ENCODE data around the gene CROCC. TPM values are rescaled to one million over a fixed set of nuclear protein-coding genes. Genes with fewer than 3 reads are reported as not detected.

The CROCC gene
- total RNA-seq, 1 donor from 2014 or later: 51.5 TPM

DNA sequence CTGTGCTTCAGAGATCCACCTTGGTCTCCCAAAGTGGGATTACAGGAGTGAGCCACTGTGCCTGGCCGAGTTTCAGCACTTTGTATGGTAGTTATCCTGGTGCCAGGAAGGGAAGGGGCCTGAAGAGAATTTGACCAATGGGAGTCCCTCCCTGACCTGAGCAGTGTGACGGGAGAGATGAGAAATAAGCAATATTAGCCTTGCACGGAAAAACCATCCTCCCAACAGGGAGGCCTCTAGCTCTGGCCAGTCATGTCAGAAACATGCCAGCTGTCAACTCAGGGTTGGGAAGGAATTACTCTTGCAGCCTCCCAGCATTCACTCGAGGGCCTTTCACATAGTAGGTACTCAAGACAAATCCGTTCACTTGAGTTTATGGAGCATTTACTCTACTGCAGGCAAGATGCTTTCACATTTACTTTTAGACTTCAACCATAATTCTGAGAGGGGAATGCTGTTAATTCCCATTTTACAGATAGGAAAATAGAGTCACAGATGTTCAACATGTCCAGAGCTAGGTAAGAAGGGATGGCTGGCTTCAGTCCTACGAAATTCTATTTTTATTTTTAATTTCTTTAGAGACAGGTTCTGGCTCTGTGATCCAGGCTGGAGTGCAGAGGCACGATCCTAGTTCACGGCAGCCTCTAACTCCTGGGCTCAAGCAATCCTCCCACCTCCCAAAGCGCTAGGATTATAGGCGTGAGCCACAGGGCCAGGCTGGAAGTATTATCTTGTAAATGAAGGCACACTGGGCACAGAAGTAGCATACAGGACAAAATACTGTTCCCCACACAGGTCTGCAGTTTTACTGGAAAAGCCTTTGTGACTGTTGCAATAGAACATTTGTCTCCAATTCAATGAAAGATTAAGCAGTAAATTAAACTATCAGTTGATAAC lies 93.2 kb downstream of the CROCC start:
- Mint-ChIP-seq H3K27me3 (peaks cover 6% of the 10 kb centered on the region), H3K27ac (no peak overlapping the region), H3K9me3 (ENCODE audit: low read depth) (no peaks in the 10 kb centered on the region), H3K36me3 (ENCODE audit: insufficient read depth) (peaks cover 11% of the 10 kb centered on the region), H3K4me3 (ENCODE audit: low read depth) (no peak overlapping the region), H3K4me1 (ENCODE audit: low read depth) (peaks cover 15% of the 10 kb centered on the region)
- TF ChIP-seq, protein P1, sequence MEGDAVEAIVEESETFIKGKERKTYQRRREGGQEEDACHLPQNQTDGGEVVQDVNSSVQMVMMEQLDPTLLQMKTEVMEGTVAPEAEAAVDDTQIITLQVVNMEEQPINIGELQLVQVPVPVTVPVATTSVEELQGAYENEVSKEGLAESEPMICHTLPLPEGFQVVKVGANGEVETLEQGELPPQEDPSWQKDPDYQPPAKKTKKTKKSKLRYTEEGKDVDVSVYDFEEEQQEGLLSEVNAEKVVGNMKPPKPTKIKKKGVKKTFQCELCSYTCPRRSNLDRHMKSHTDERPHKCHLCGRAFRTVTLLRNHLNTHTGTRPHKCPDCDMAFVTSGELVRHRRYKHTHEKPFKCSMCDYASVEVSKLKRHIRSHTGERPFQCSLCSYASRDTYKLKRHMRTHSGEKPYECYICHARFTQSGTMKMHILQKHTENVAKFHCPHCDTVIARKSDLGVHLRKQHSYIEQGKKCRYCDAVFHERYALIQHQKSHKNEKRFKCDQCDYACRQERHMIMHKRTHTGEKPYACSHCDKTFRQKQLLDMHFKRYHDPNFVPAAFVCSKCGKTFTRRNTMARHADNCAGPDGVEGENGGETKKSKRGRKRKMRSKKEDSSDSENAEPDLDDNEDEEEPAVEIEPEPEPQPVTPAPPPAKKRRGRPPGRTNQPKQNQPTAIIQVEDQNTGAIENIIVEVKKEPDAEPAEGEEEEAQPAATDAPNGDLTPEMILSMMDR (IDR thresholded peaks at IDR 0.05; ENCODE audit: unreplicated experiment): no peak
- DNase-seq (ENCODE audit: low spot score, unreplicated experiment): no peak

DNA sequence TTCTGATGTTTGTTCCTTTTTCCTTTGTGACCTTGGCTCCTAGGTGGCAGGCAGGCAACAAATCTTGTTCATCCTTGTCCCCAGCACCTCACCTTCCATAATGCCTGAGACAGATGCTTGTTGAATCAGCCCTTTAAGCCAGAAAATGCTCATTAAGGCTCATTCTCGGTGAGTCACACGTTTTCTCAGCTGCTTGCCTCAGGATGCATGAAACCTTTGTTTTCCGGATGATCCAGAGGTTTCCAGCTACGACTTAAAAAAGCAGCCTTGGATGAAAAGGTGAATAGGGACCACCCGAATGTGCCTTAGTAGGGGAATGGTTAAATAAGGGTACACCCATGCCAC lies 94.6 kb downstream of the CROCC start:
- Mint-ChIP-seq H3K27me3 (peaks cover 6% of the 10 kb centered on the region), H3K4me1 (ENCODE audit: low read depth) (peaks cover 9% of the 10 kb centered on the region), H3K4me3 (ENCODE audit: low read depth) (no peak overlapping the region), H3K27ac (peak overlapping the region; percentile 5), H3K36me3 (ENCODE audit: insufficient read depth) (peaks cover 13% of the 10 kb centered on the region), H3K9me3 (ENCODE audit: low read depth) (no peaks in the 10 kb centered on the region)
- DNase-seq (ENCODE audit: low spot score, unreplicated experiment): no peak
- TF ChIP-seq, protein P1 (IDR thresholded peaks at IDR 0.05; ENCODE audit: unreplicated experiment): no peak

DNA sequence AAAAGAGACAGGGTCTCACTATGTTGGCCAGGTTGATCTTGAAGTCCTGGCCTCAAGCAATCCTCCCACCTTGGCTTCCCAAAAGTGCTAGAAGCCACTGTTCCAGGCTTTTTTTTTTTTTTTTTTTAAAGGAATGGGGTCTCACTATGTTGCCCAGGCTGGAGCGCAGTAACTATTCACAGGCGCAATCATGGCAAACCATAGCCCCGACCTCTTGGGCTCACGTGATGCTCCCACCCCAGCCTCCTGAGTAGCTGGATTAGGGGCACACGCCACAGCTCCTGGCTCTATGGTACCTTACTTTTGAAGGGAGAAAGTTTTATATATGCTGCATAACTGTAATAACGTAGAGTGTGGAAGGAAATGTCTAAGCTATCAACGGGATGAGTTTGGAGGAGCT lies 95.7 kb downstream of the CROCC start:
- Mint-ChIP-seq H3K9me3 (ENCODE audit: low read depth) (no peaks in the 10 kb centered on the region), H3K4me1 (ENCODE audit: low read depth) (peaks cover 6% of the 10 kb centered on the region), H3K36me3 (ENCODE audit: insufficient read depth) (peaks cover 13% of the 10 kb centered on the region), H3K27ac (no peak overlapping the region), H3K27me3 (peaks cover 5% of the 10 kb centered on the region), H3K4me3 (ENCODE audit: low read depth) (no peak overlapping the region)
- DNase-seq (ENCODE audit: low spot score, unreplicated experiment): no peak
- TF ChIP-seq, protein P1 (IDR thresholded peaks at IDR 0.05; ENCODE audit: unreplicated experiment): no peak

DNA sequence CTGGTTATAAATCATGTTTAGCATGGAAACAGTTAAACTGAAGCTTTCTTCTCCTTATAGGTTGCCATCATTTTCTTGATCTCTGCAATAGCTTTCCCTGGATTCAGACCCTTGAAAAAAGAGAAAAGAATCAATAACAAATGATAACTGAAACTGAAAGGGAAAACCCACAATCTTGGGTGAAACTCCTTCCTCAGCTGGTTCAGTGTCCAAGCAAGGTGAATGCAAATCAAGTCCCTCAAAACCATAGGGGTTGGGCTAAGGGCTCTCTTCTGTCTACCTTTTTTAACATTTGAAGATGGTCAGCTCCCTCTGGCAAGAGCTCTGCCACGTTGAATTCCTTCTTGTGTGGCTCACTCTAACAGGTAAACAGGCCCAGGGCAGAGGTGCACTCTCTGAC lies 97.1 kb downstream of the CROCC start:
- H3K27ac Mint-ChIP-seq: peak overlapping the region; percentile 73
- H3K27me3 Mint-ChIP-seq: no peaks in the 10 kb centered on the region
- H3K9me3 Mint-ChIP-seq (ENCODE audit: low read depth): no peaks in the 10 kb centered on the region
- TF ChIP-seq, protein P1 (IDR thresholded peaks at IDR 0.05; ENCODE audit: unreplicated experiment): no peak
- no peak for DNase-seq (ENCODE audit: low spot score, unreplicated experiment)
- peaks cover 15% of the 10 kb centered on the region for H3K36me3 Mint-ChIP-seq (ENCODE audit: insufficient read depth)
- H3K4me3 Mint-ChIP-seq (ENCODE audit: low read depth): no peak overlapping the region
- peaks cover 6% of the 10 kb centered on the region for H3K4me1 Mint-ChIP-seq (ENCODE audit: low read depth)

DNA sequence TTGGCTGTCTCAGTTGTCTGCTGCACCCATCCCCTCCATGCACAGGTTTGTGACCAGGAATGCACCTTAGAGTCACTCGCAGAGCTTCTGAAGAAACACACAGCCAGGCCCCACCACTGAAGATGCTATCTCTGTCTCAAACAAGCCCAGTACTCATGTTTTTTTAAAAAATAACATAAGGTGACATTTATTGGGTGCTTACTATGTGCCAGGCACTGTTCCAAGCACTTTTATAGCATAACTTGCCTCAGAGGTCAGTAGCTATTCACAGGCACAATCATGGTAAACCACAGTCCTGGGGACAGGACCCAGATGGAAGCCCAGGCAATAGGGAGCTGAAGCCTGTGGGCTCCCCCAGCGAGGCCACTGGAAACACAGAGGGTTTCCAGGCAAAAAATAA lies 98.8 kb downstream of the CROCC start:
- Mint-ChIP-seq H3K27me3 (no peaks in the 10 kb centered on the region), H3K4me1 (ENCODE audit: low read depth) (peaks cover 6% of the 10 kb centered on the region), H3K27ac (no peak overlapping the region), H3K4me3 (ENCODE audit: low read depth) (no peak overlapping the region), H3K9me3 (ENCODE audit: low read depth) (no peaks in the 10 kb centered on the region), H3K36me3 (ENCODE audit: insufficient read depth) (peaks cover 18% of the 10 kb centered on the region)
- no peak for DNase-seq (ENCODE audit: low spot score, unreplicated experiment)
- TF ChIP-seq, protein P1 (IDR thresholded peaks at IDR 0.05; ENCODE audit: unreplicated experiment): no peak
